Suprapubic skin (tissue), 4 donors: Measurements from ENCODE around the gene CUL1.

Experiments used
- CTCF ChIP-seq, 2 donors: fragments of 200-600 bp in 1 of 2; fragments of 450-650 bp in 1 of 2; sonication (generic) in 1 of 2; IDR thresholded peaks; one replicate each; pipeline ENCODE4 v1.5.1; 2016 to 2019; ENCODE audit warnings: antibody characterized with exemption in 2 of 2, mild to moderate bottlenecking in 1 of 2, moderate library complexity in 1 of 2
- EP300 ChIP-seq: sonication (generic); formaldehyde crosslinking; IDR thresholded peaks from one replicate; pipeline ENCODE4 v1.6.1; 2017; ENCODE audit warnings: antibody characterized with exemption
- POLR2A ChIP-seq, 2 donors: fragments of 450-650 bp; IDR thresholded peaks; one replicate each; pipeline ENCODE4 v1.6.1; 2017; ENCODE audit warnings: antibody characterized with exemption in 2 of 2, mild to moderate bottlenecking in 2 of 2, moderate library complexity in 2 of 2
- POLR2AphosphoS5 ChIP-seq, 3 donors: sonication (generic); formaldehyde crosslinking; IDR thresholded peaks; one replicate each; pipeline ENCODE4 v1.6.1; 2017; ENCODE audit warnings: antibody characterized with exemption in 3 of 3

DNA sequence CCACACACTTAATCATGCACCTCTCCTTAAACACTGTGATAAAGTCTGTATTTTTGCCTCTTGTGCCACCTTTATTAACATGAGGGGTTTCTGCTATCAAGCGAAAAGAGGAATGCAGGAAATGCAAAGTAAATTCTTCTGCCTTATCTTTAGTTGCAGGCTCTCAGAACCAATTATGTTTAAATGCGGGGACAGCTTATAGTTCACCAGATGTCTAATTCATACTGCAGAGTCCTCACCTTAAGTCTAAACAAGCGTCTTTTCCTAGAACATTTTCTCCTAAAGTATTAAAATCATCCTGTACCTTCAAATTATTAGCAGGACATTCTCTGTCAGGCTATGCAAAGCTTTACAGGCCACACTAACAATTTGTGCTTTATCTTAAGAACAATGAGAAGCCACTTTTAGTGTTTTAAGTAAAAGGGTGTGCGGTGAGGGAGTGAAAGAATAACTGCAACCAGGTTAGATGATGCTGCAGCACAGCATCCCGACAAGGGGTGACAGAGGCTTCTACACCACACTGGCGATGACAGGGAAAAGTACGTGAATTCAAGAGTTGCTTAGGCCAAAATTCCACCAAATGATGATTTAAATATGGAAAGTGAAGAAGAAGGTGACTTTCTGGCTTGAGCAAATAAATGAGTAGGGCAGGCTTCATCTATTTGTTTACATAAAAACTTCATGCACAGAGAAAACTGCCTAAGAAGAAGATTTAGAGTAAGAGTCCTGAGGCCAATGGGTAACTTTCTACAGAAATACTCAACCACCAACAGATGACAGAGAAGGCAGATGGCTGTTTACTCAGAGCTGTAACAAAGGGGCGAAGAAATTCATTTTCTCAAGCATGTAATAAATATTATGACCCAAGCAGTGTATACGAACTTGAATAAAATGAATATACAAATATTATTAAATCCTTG lies 149.4 kb downstream of the CUL1 start:
- TF ChIP-seq POLR2A (IDR thresholded peaks at IDR 0.05) = no peak
- TF ChIP-seq CTCF (IDR thresholded peaks at IDR 0.05) = no peak
- TF ChIP-seq EP300 = no peak
- no peak for TF ChIP-seq POLR2AphosphoS5 (IDR thresholded peaks at IDR 0.05)
